Smooth muscle cell of trachea (primary cell): ENCODE measurements around the gene TACSTD2. TPM values are rescaled to one million over a fixed set of nuclear protein-coding genes. Genes with fewer than 3 reads are reported as not detected.

Experiments used
- total RNA-seq: library from RNA; depleted of rRNA; stranded (reverse); fragments of >200 nt; gene quantifications from 2 replicates; pipeline ENCODE4 v1.2.1, GENCODE V29; 2014

TACSTD2 gene, protein sequence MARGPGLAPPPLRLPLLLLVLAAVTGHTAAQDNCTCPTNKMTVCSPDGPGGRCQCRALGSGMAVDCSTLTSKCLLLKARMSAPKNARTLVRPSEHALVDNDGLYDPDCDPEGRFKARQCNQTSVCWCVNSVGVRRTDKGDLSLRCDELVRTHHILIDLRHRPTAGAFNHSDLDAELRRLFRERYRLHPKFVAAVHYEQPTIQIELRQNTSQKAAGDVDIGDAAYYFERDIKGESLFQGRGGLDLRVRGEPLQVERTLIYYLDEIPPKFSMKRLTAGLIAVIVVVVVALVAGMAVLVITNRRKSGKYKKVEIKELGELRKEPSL
- total RNA-seq, result 0.15 and 0.33 TPM in 2 replicates

GRCh38 chr1:58576727-58577653 is at the start of gene TACSTD2:
Gene TACSTD2, minus strand, starts transcription at chr1:58577252. Its CDS starts 96 bp downstream, at chr1:58577156.

DNA sequence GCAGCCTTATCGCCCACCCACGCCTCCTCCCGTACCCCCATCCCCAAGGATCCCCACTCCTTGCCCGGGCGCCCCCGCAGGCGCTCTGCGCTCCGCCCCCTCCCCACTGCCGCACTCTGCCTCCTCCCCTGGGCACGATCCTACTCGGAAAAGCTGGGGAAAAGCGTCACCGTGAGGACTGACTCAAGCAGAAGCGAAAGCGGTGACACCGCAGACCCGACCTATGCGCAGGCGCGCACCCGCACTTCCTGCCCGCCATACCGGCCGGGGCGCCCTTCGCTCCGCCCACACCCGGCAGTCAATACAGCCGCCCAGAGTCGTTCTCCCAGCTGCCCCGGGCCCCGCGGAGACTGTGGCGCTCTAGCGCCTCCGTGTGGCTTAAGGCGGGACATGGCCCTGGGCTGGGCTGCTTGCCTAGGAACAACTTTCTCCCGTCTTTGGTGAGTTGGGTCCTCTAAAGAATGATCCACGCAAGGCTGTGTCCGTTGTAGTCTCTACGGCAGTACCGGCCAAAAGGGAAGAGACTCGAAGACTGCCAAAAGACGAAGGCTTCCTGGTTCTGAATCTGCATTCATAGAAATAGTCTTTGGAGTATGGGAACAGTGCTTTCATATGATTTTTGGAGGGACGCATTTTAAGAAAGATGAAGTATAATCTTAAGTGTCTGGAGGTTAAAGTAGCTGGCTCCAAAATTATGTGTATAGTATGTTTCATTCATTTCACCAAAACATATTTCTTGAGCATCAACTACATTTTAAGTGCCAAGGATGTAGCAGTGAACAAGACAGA is 30.3 kb downstream of the TACSTD2 start, which contains the start of gene OMA1:
OMA1 (minus strand) TSS at position 207 of the 789 bp plus-strand sequence. CDS start 7,432 bp downstream, outside the sequence.

Other genes starting within 250 kb of the TACSTD2 start
- 33.5 and 39.2 TPM in 2 replicates for gene OMA1, start 30.5 kb downstream of the TACSTD2 start, total RNA-seq
- 14.4 and 21.2 TPM in 2 replicates for gene MYSM1, start 122.8 kb upstream of the TACSTD2 start, total RNA-seq
- gene JUN, start 206.8 kb upstream of the TACSTD2 start, total RNA-seq, result 76.8 and 249 TPM in 2 replicates